SK-N-SH (cell line): Measurements from ENCODE around the gene USP25. TPM values are rescaled to one million over a fixed set of nuclear protein-coding genes. Genes with fewer than 3 reads are reported as not detected.

Experiments used
- CTCF ChIA-PET: fragments of 300-600, 350-600 bp; formaldehyde crosslinking; extraction: SDS; loops from one replicate; lab custom pipeline; 2021; lab: Yijun Ruan, JAX
- POLR2A ChIA-PET: fragments of 350-600 bp; sonication (Branson Sonifier 250); formaldehyde crosslinking; extraction: SDS; loops from one replicate; lab custom pipeline; 2020; ENCODE audit warnings: antibody characterized with exemption, inconsistent platforms; lab: Yijun Ruan, JAX
- DNase-seq: peaks from one replicate; pipeline ENCODE4 v3.0.0; 2012
- H2AFZ ChIP-seq: fragments of 200-600 bp; sonication (generic); 2 replicates; pipeline ENCODE4 v1.8.1; 2016; ENCODE audit warnings: antibody characterized with exemption, mild to moderate bottlenecking, low read depth
- H3F3A ChIP-seq: fragments of 200-600 bp; sonication (generic); replicated peaks from 2 replicates; pipeline ENCODE3; 2016; ENCODE audit warnings: antibody characterized with exemption, mild to moderate bottlenecking; ENCODE audit not compliant: insufficient read depth
- H3K27ac ChIP-seq, 2 experiments: fragments of 200-500 bp in 1 of 2; fragments of 200-600 bp in 1 of 2; sonication (Bioruptor generic) in 1 of 2; sonication (generic), shearing (Covaris generic) in 1 of 2; 2 replicates each; pipeline versions ENCODE4 v1.5.1 to v1.6.1; 2014 to 2016; ENCODE audit warnings: low read depth in 2 of 2, inconsistent platforms in 1 of 2, low read length in 1 of 2, mild to moderate bottlenecking in 1 of 2, mixed read lengths in 1 of 2
- H3K27me3 ChIP-seq: fragments of 200-600 bp; sonication (generic), shearing (Covaris generic); 2 replicates; pipeline ENCODE4 v1.6.1; 2016; ENCODE audit warnings: mixed run types; ENCODE audit not compliant: insufficient read depth
- H3K36me3 ChIP-seq, 2 experiments: fragments of 200-500 bp in 1 of 2; fragments of 200-600 bp in 1 of 2; sonication (Bioruptor generic) in 1 of 2; sonication (generic) in 1 of 2; replicated peaks in 1 of 2; 2 replicates each; pipeline versions ENCODE3 to v1.5.1; 2014 to 2016; ENCODE audit warnings: low read length in 1 of 2, mild to moderate bottlenecking in 1 of 2; ENCODE audit not compliant: insufficient read depth in 2 of 2, control insufficient read depth in 1 of 2
- H3K4me1 ChIP-seq, 2 experiments: fragments of 200-500 bp in 1 of 2; fragments of 200-600 bp in 1 of 2; sonication (Bioruptor generic) in 1 of 2; sonication (generic), shearing (Covaris generic) in 1 of 2; 2 replicates each; pipeline versions ENCODE4 v1.5.1 to v1.6.1; 2014 to 2016; ENCODE audit warnings: low read depth in 1 of 2, low read length in 1 of 2, mixed run types in 1 of 2; ENCODE audit not compliant: insufficient read depth in 2 of 2, control insufficient read depth in 1 of 2
- H3K4me2 ChIP-seq: fragments of 200-600 bp; sonication (generic), shearing (Covaris generic); 2 replicates; pipeline ENCODE4 v1.6.1; 2017; ENCODE audit warnings: mixed run types
- H3K4me3 ChIP-seq, 2 experiments: fragments of 200-500 bp in 1 of 2; fragments of 200-600 bp in 1 of 2; sonication (Bioruptor generic) in 1 of 2; sonication (generic), shearing (Covaris generic) in 1 of 2; 2 replicates each; pipeline versions ENCODE4 v1.5.1 to v1.8.1; 2014 to 2016; ENCODE audit warnings: low read depth in 2 of 2, inconsistent platforms in 1 of 2, low read length in 1 of 2, mild to moderate bottlenecking in 1 of 2, mixed read lengths in 1 of 2, moderate library complexity in 1 of 2
- H3K79me2 ChIP-seq: fragments of 200-600 bp; sonication (generic); 2 replicates; pipeline ENCODE4 v1.8.1; 2017; ENCODE audit warnings: mild to moderate bottlenecking; ENCODE audit not compliant: insufficient read depth
- H3K9ac ChIP-seq: fragments of 200-600 bp; sonication (generic); 2 replicates; pipeline ENCODE4 v1.6.1; 2017; ENCODE audit warnings: mixed run types
- H3K9me2 ChIP-seq: fragments of 200-600 bp; sonication (generic); 2 replicates; pipeline ENCODE4 v1.6.1; 2017; ENCODE audit warnings: mixed run types
- H3K9me3 ChIP-seq: fragments of 200-600 bp; sonication (generic); 2 replicates; pipeline ENCODE4 v1.6.1; 2017; ENCODE audit warnings: mixed run types, mild to moderate bottlenecking, moderate library complexity
- H4K20me1 ChIP-seq: fragments of 200-600 bp; sonication (generic); 2 replicates; pipeline ENCODE4 v1.6.1; 2017; ENCODE audit warnings: mild to moderate bottlenecking, mixed run types; ENCODE audit not compliant: insufficient read depth
- CHD2 ChIP-seq: fragments of 150-350 bp; IDR thresholded peaks from 2 replicates; pipeline ENCODE4 v1.6.1; 2018; ENCODE audit warnings: low read length; ENCODE audit not compliant: partially characterized antibody
- EZH2phosphoT487 ChIP-seq: fragments of 200-600 bp; sonication (generic); IDR thresholded peaks from 2 replicates; pipeline ENCODE4 v1.6.1; 2017; ENCODE audit warnings: low read depth, mixed run types, mild to moderate bottlenecking, antibody characterized with exemption, moderate library complexity, borderline replicate concordance
- FOSL2 ChIP-seq: IDR thresholded peaks from 2 replicates; pipeline ENCODE4 v1.4.0; 2012; ENCODE audit warnings: low read depth, mild to moderate bottlenecking, moderate library complexity, borderline replicate concordance
- FOXM1 ChIP-seq: IDR thresholded peaks from 2 replicates; pipeline ENCODE4 v1.4.0; 2012; ENCODE audit warnings: low read depth, mild to moderate bottlenecking
- GATA2 ChIP-seq: sonication (generic); formaldehyde crosslinking; IDR thresholded peaks from 2 replicates; pipeline ENCODE4 v1.5.0; 2020; ENCODE audit warnings: mild to moderate bottlenecking, missing genetic modification reagents
- JUND ChIP-seq: IDR thresholded peaks from 2 replicates; pipeline ENCODE4 v1.4.0; 2012
- MEF2A ChIP-seq: IDR thresholded peaks from 2 replicates; pipeline ENCODE4 v1.4.0; 2012; ENCODE audit warnings: low read depth, borderline replicate concordance
- MXI1 ChIP-seq: IDR thresholded peaks from 2 replicates; pipeline ENCODE4 v1.6.1; 2012; ENCODE audit warnings: mild to moderate bottlenecking, low read depth, low read length, improper control_type of control experiment
- POLR2AphosphoS5 ChIP-seq: IDR thresholded peaks from 2 replicates; pipeline ENCODE4 v1.6.1; 2012; ENCODE audit warnings: low read depth, low read length
- RAD21 ChIP-seq: IDR thresholded peaks from 2 replicates; pipeline ENCODE4 v1.6.1; 2012; ENCODE audit warnings: mild to moderate bottlenecking, low read length
- RCOR1 ChIP-seq: fragments of 150-350 bp; IDR thresholded peaks from 2 replicates; pipeline ENCODE4 v1.6.1; 2017; ENCODE audit warnings: antibody characterized with exemption, low read length
- RXRA ChIP-seq: IDR thresholded peaks from 2 replicates; pipeline ENCODE4 v1.4.0; 2012; ENCODE audit warnings: low read depth, mild to moderate bottlenecking, borderline replicate concordance
- SMC3 ChIP-seq: IDR thresholded peaks from 2 replicates; pipeline ENCODE4 v1.6.1; 2012; ENCODE audit warnings: low read depth, low read length, improper control_type of control experiment
- TCF12 ChIP-seq: IDR thresholded peaks from 2 replicates; pipeline ENCODE4 v1.4.0; 2012
- WGBS: methylation state at CpG from one replicate; pipeline ENCODE4 v1.1.6; 2017; ENCODE audit warnings: low lambda C conversion rate; 5-methylcytosine and 5-hydroxymethylcytosine counted together
- polyA plus RNA-seq, 3 experiments: library from polyadenylated mRNA; depleted of rRNA; stranded (reverse); fragments of >200 nt; gene quantifications; 2 replicates each; pipeline ENCODE4 v1.2.3, GENCODE V29; 2012
- TF ChIP-seq, protein P1 (sequence below): fragments of 150-350 bp; IDR thresholded peaks from 2 replicates; pipeline ENCODE4 v1.6.1; 2016; ENCODE audit warnings: mild to moderate bottlenecking, low read depth, low read length
- TF ChIP-seq, protein P2 (sequence below): IDR thresholded peaks from 2 replicates; pipeline ENCODE4 v1.4.0; 2012; ENCODE audit warnings: low read depth
- TF ChIP-seq, protein P3 (sequence below): IDR thresholded peaks from 2 replicates; pipeline ENCODE4 v1.6.1; 2012; ENCODE audit warnings: mild to moderate bottlenecking, low read depth, low read length, moderate library complexity

USP25 gene
- polyA plus RNA-seq, 1 of the 3 experiments (the other 2 are of a cell fraction) = 4.6 TPM

DNA sequence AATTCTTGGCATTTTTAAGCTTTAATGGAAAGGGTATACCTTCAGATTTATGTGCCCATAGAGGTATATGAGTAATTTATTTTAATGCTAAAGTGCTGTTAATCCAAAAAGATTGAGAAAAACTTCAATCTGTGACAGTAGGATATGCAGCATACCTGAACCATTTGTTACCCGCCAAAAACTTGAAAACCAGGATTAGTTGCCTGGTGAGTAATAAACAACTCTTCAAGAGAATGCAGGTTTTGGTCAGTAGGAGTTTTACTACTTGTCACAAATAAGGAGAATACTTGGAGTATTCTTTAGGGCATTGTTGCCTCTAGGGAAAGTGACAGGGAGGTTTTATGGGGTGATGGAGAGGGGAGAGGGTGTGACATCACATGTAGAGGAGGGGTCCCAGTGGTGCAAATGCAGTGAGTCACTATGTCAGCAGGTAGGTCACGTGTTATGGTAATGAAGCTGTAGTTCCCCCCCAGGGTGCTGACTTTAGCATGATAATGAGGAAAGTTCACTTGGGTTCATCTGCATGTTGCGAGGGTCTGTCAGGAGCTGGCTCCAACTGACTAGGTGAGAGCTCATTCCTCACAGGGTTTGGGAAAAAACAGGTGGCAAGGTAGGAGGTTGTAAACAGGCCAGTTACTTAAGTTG is 23.1 kb downstream of the USP25 start:
- ChIA-PET POLR2A (no interaction called here), CTCF (interaction anchor here (0.6 to 1.4 kb wide), 3 partner anchors 10 to 90 kb away, joined by 3 to 6 read pairs (median 3); no protein-coding TSS in a partner anchor)
- DNase-seq = no peak
- no peak overlapping the region for H3K4me2 ChIP-seq
- 89% methylated on average over 3 of the region's 3 CpGs for WGBS
- H3K27ac ChIP-seq = no peak overlapping the region
- H3K4me1 ChIP-seq = peaks cover 5 to 10% of the 10 kb centered on the region in 2 experiments; a peak in 3 of 4 replicates
- H3K9me3 ChIP-seq = no peaks in the 10 kb centered on the region
- TF ChIP-seq RAD21 (no peak), MEF2A (no peak), FOXM1 (no peak), FOSL2 (no peak), RXRA (no peak), MXI1 (no peak), TCF12 (no peak), SMC3 (no peak), CHD2 (no peak), EZH2phosphoT487 (no peak), JUND (no peak)
- TF ChIP-seq, protein P1, sequence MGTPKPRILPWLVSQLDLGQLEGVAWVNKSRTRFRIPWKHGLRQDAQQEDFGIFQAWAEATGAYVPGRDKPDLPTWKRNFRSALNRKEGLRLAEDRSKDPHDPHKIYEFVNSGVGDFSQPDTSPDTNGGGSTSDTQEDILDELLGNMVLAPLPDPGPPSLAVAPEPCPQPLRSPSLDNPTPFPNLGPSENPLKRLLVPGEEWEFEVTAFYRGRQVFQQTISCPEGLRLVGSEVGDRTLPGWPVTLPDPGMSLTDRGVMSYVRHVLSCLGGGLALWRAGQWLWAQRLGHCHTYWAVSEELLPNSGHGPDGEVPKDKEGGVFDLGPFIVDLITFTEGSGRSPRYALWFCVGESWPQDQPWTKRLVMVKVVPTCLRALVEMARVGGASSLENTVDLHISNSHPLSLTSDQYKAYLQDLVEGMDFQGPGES = no peak
- TF ChIP-seq, protein P2, sequence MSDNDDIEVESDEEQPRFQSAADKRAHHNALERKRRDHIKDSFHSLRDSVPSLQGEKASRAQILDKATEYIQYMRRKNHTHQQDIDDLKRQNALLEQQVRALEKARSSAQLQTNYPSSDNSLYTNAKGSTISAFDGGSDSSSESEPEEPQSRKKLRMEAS = no peak
- H4K20me1 ChIP-seq = no peaks in the 10 kb centered on the region; the same call in 1 of the 2 replicates
- H2AFZ ChIP-seq = no peak overlapping the region
- no peaks in the 10 kb centered on the region for H3F3A ChIP-seq
- no peak overlapping the region for H3K4me3 ChIP-seq
- H3K79me2 ChIP-seq = peaks cover 74% of the 10 kb centered on the region
- no peaks in the 10 kb centered on the region for H3K27me3 ChIP-seq
- H3K36me3 ChIP-seq = no peaks in the 10 kb centered on the region
- H3K9me2 ChIP-seq = no peaks in the 10 kb centered on the region
- H3K9ac ChIP-seq = no peak overlapping the region

DNA sequence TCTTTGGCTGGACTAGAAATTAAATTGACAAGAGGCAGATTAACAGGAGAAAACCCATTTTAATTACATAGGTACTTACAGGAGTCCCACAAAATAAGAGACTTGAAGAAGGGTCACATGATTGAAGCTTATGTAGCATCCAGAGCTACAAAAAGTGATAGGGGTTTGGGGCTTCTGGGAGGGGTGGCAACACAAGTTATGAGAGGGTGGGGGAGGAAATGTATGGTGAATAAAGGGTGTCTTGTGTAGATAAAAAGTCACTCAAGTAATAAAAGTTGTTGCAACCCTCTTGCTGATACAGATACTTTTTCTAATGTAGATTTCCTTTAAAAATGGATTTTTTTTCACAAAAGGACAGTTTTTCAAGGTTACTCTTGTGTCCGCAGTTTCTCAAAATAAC is 24.0 kb downstream of the USP25 start:
- Histone ChIP-seq H3K27ac (no peak overlapping the region), H3F3A (no peaks in the 10 kb centered on the region), H3K4me2 (no peak overlapping the region), H3K9ac (no peak overlapping the region), H3K36me3 (no peaks in the 10 kb centered on the region), H4K20me1 (no peaks in the 10 kb centered on the region), H3K9me3 (no peaks in the 10 kb centered on the region), H3K27me3 (no peaks in the 10 kb centered on the region), H3K9me2 (no peaks in the 10 kb centered on the region), H3K4me1 (peaks cover 5 to 9% of the 10 kb centered on the region in 2 experiments; a peak in 3 of 4 replicates), H3K4me3 (no peak overlapping the region), H2AFZ (no peak overlapping the region), H3K79me2 (peaks cover 76% of the 10 kb centered on the region)
- CTCF ChIA-PET = interaction anchor here (0.6 to 1.0 kb wide), 3 partner anchors 17 to 45 kb away, joined by 3 read pairs; no protein-coding TSS in a partner anchor
- TF ChIP-seq, protein P3, sequence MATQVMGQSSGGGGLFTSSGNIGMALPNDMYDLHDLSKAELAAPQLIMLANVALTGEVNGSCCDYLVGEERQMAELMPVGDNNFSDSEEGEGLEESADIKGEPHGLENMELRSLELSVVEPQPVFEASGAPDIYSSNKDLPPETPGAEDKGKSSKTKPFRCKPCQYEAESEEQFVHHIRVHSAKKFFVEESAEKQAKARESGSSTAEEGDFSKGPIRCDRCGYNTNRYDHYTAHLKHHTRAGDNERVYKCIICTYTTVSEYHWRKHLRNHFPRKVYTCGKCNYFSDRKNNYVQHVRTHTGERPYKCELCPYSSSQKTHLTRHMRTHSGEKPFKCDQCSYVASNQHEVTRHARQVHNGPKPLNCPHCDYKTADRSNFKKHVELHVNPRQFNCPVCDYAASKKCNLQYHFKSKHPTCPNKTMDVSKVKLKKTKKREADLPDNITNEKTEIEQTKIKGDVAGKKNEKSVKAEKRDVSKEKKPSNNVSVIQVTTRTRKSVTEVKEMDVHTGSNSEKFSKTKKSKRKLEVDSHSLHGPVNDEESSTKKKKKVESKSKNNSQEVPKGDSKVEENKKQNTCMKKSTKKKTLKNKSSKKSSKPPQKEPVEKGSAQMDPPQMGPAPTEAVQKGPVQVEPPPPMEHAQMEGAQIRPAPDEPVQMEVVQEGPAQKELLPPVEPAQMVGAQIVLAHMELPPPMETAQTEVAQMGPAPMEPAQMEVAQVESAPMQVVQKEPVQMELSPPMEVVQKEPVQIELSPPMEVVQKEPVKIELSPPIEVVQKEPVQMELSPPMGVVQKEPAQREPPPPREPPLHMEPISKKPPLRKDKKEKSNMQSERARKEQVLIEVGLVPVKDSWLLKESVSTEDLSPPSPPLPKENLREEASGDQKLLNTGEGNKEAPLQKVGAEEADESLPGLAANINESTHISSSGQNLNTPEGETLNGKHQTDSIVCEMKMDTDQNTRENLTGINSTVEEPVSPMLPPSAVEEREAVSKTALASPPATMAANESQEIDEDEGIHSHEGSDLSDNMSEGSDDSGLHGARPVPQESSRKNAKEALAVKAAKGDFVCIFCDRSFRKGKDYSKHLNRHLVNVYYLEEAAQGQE = no peak
- TF ChIP-seq GATA2 (CRISPR knock-in tag) = no peak
- no peak for TF ChIP-seq RCOR1
- TF ChIP-seq POLR2AphosphoS5 = no peak
- POLR2A ChIA-PET = no interaction called here
- 100% methylated on average over 1 of the region's 1 CpG for WGBS
- DNase-seq = no peak
